Renal cortical epithelial cell (primary cell): ENCODE data around the gene IL36A. TPM values are rescaled to one million over a fixed set of nuclear protein-coding genes. Genes with fewer than 3 reads are reported as not detected.

Experiments
- DNase-seq: peaks from one replicate; pipeline ENCODE4 v3.0.0-alpha.2; 2011; ENCODE audit warnings: low read depth
- total RNA-seq: library from RNA; depleted of rRNA; stranded (reverse); fragments of >200 nt; gene quantifications from 2 replicates; pipeline ENCODE4 v1.2.3, GENCODE V29; 2014

IL36A gene
- total RNA-seq, 1 donor from 2014 or later, result not detected

- no peak for DNase-seq
Observed at GRCh38 chr2:113050921-113051895, 45.9 kb downstream of the IL36A start.

GRCh38 chr2:113052396-113052917, 47.2 kb downstream of the IL36A start, which contains the start of gene IL36B:
IL36B (minus strand) TSS chr2:113052867.
- DNase-seq, result no peak

- no peak for DNase-seq
Observed at GRCh38 chr2:113053666-113054065, 48.4 kb downstream of the IL36A start.

GRCh38 chr2:113054066-113054465, 48.8 kb downstream of the IL36A start:
- no peak for DNase-seq

- DNase-seq, result no peak
Observed at GRCh38 chr2:113056521-113056920, 51.3 kb downstream of the IL36A start.

- no peak for DNase-seq
Observed at GRCh38 chr2:113057117-113057516, 51.9 kb downstream of the IL36A start.

Other genes with a start within 250 kb of the IL36A start
- 0.40 and 4.2 TPM in 2 replicates for gene CKAP2L, start 240.8 kb upstream of the IL36A start, total RNA-seq
- gene IL1A, start 221.0 kb upstream of the IL36A start, total RNA-seq, result 0.15 and 6.3 TPM in 2 replicates
- 0.35 and 4.5 TPM in 2 replicates for gene IL1B, start 168.7 kb upstream of the IL36A start, total RNA-seq
- gene IL37, start 94.3 kb upstream of the IL36A start, total RNA-seq, result not detected in 2 replicates
- not detected in 2 replicates for gene IL36G, start 27.5 kb upstream of the IL36A start, total RNA-seq
- gene IL36B, start 47.4 kb downstream of the IL36A start, total RNA-seq, result not detected in 2 replicates
- 0.69 TPM in 1 of 2 replicates, not detected in the other for gene IL36RN, start 53.7 kb downstream of the IL36A start, total RNA-seq
- gene IL1F10, start 62.5 kb downstream of the IL36A start, total RNA-seq, result not detected in 2 replicates
- 1.6 TPM in 1 of 2 replicates, not detected in the other for gene IL1RN, start 122.1 kb downstream of the IL36A start, total RNA-seq
- 13.5 and 28.7 TPM in 2 replicates for gene PSD4, start 168.5 kb downstream of the IL36A start, total RNA-seq